Uterus (tissue), 2 donors: ENCODE measurements around the gene CTNND2.

ENCODE experiments used
- CTCF ChIP-seq, 4 experiments: fragments of 200-600 bp in 2 of 4; fragments of 450-650 bp in 2 of 4; sonication (generic) in 2 of 4; IDR thresholded peaks; one replicate each; pipeline ENCODE4 v1.5.1; 2016 to 2019; ENCODE audit warnings: antibody characterized with exemption in 4 of 4, mild to moderate bottlenecking in 2 of 4, moderate library complexity in 1 of 4
- POLR2A ChIP-seq, 2 donors: fragments of 450-650 bp; IDR thresholded peaks; one replicate each; pipeline ENCODE4 v1.6.1; 2016; ENCODE audit warnings: antibody characterized with exemption in 2 of 2, mild to moderate bottlenecking in 1 of 2, moderate library complexity in 1 of 2

GRCh38 chr5:11293523-11293922, 610.7 kb downstream of the CTNND2 start:
- TF ChIP-seq CTCF (IDR thresholded peaks at IDR 0.05) = no peak
- TF ChIP-seq POLR2A (IDR thresholded peaks at IDR 0.05) = no peak
